KMS-11 (cell line): ENCODE data around the gene RNF144A.

Experiments used
- H2AFZ ChIP-seq: fragments of 200-600 bp; sonication (generic); 2 replicates; pipeline ENCODE4 v1.6.1; 2016; ENCODE audit warnings: antibody characterized with exemption, mixed run types, low read depth
- H3K27ac ChIP-seq: fragments of 200-600 bp; sonication (generic); 2 replicates; pipeline ENCODE4 v1.6.1; 2016; ENCODE audit warnings: mild to moderate bottlenecking, mixed run types
- H3K27me3 ChIP-seq: fragments of 200-600 bp; sonication (generic); 2 replicates; pipeline ENCODE4 v1.6.1; 2017; ENCODE audit warnings: mild to moderate bottlenecking, low read depth, mixed run types, moderate library complexity; ENCODE audit not compliant: insufficient read depth
- H3K36me3 ChIP-seq: fragments of 200-600 bp; sonication (generic); 2 replicates; pipeline ENCODE4 v1.6.1; 2017; ENCODE audit warnings: mild to moderate bottlenecking, mixed run types; ENCODE audit not compliant: insufficient read depth
- H3K4me1 ChIP-seq: fragments of 200-600 bp; sonication (generic); 2 replicates; pipeline ENCODE4 v1.6.1; 2016; ENCODE audit warnings: mild to moderate bottlenecking, low read depth, mixed run types; ENCODE audit not compliant: poor library complexity, severe bottlenecking
- H3K4me2 ChIP-seq: fragments of 200-600 bp; sonication (generic); 2 replicates; pipeline ENCODE4 v1.7.0; 2016; ENCODE audit warnings: mild to moderate bottlenecking, mixed run types
- H3K4me3 ChIP-seq: fragments of 200-600 bp; sonication (generic); IDR thresholded peaks from 2 replicates; pipeline ENCODE4 v1.6.1; 2017; ENCODE audit warnings: low read depth, low read length, mixed read lengths; ENCODE audit not compliant: insufficient read depth
- H3K79me2 ChIP-seq: fragments of 200-600 bp; sonication (generic); 2 replicates; pipeline ENCODE4 v1.6.1; 2016; ENCODE audit warnings: low read depth, mixed run types; ENCODE audit not compliant: insufficient read depth
- H3K9ac ChIP-seq: fragments of 200-600 bp; sonication (generic); 2 replicates; pipeline ENCODE4 v1.6.1; 2016; ENCODE audit warnings: mild to moderate bottlenecking, mixed run types
- H4K20me1 ChIP-seq: fragments of 200-600 bp; sonication (generic); 2 replicates; pipeline ENCODE4 v1.6.1; 2016; ENCODE audit warnings: mild to moderate bottlenecking, mixed run types; ENCODE audit not compliant: insufficient read depth
- TF ChIP-seq, protein P1 (sequence below): fragments of 200-600 bp; sonication (generic); conservative IDR thresholded peaks from 2 replicates; pipeline ENCODE4 v1.6.1; 2017; ENCODE audit warnings: low read depth, mild to moderate bottlenecking, antibody characterized with exemption, low read length, moderate library complexity, mixed read lengths

The RNF144A gene

DNA sequence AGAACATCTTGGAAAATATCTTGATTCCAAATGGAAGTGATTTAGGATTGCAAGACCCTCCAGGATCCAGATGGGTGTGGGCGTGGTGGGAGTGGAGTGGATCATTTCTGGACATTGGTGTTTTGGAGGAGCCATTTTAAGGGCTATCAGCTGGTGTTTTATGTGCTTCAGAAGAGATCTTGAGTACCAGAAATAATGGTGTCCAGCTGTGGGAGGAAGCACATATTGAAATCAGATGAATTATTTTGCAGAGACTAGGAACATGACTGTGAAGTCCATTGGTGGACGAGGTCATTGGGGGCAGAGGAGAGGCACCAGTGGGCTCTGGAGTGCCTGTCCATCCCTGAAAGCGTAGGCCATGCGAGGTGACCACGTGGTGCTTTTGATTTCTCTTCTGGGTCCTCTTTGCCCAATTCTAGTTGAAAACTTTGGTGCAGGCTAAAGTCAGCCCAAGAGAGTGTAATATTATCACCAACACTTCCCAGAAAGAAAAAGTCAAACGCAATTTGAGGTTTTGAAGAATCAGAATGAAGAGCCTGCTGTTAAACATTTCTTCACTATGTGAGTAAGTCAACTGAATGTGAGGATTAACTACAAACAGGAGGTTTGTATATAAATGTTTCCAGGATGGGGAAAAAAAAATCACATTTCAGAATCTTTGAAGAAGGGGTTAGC is 31.6 kb downstream of the RNF144A start:
- Histone ChIP-seq H3K9ac (no peak overlapping the region), H3K4me1 (peaks cover 43% of the 10 kb centered on the region), H3K27me3 (no peaks in the 10 kb centered on the region), H3K4me3 (no peak overlapping the region), H3K79me2 (no peaks in the 10 kb centered on the region), H3K27ac (no peak overlapping the region), H2AFZ (no peak overlapping the region), H3K4me2 (no peak overlapping the region), H4K20me1 (no peaks in the 10 kb centered on the region), H3K36me3 (no peaks in the 10 kb centered on the region)
- TF ChIP-seq, protein P1, sequence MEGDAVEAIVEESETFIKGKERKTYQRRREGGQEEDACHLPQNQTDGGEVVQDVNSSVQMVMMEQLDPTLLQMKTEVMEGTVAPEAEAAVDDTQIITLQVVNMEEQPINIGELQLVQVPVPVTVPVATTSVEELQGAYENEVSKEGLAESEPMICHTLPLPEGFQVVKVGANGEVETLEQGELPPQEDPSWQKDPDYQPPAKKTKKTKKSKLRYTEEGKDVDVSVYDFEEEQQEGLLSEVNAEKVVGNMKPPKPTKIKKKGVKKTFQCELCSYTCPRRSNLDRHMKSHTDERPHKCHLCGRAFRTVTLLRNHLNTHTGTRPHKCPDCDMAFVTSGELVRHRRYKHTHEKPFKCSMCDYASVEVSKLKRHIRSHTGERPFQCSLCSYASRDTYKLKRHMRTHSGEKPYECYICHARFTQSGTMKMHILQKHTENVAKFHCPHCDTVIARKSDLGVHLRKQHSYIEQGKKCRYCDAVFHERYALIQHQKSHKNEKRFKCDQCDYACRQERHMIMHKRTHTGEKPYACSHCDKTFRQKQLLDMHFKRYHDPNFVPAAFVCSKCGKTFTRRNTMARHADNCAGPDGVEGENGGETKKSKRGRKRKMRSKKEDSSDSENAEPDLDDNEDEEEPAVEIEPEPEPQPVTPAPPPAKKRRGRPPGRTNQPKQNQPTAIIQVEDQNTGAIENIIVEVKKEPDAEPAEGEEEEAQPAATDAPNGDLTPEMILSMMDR, result no peak

DNA sequence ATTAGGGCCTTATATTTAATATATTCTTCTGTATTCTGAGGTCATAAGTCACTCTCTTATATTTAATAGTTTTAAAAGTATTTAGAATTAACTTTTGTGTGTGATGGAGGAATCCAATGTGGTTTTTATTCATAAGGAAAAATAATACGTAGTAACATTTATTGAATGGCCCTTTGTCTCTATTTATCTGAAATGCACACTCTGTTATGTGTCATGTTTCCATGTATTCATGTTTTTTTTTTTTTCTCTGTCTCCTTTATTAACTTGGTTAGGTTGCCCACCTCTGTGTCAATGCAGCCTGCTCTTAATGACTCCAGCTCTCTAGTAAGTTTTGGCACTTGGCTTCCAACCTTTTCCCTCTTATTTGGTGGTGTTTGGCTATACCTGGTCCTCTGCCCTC is 33.8 kb downstream of the RNF144A start:
- no peaks in the 10 kb centered on the region for H3K79me2 ChIP-seq
- no peak overlapping the region for H2AFZ ChIP-seq
- no peaks in the 10 kb centered on the region for H3K27me3 ChIP-seq
- TF ChIP-seq, protein P1, result no peak
- no peak overlapping the region for H3K4me3 ChIP-seq
- no peaks in the 10 kb centered on the region for H3K36me3 ChIP-seq
- no peak overlapping the region for H3K27ac ChIP-seq
- H3K4me2 ChIP-seq, result no peak overlapping the region
- H4K20me1 ChIP-seq, result no peaks in the 10 kb centered on the region
- no peak overlapping the region for H3K9ac ChIP-seq
- peaks cover 20% of the 10 kb centered on the region for H3K4me1 ChIP-seq

DNA sequence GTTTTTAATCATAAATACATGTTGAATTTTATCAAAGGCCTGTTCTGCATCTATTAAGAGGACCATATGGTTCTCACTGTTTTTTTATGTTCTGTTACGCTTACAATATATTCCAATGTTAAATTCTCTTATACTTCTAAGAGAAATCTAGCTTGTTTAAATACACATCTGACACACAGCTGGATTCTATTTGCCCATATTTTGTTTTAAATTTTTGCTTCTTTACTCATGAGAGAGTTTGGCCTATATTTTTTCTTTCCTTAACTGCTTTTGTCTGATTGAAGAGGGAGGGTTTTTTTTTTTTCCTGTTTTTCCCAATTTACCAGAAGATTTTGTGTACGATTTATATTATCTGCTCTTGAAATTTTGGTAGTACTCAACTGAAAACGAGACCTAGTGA is 34.9 kb downstream of the RNF144A start:
- H3K27ac ChIP-seq, result no peak overlapping the region
- no peaks in the 10 kb centered on the region for H3K36me3 ChIP-seq
- H4K20me1 ChIP-seq, result no peaks in the 10 kb centered on the region
- H3K4me3 ChIP-seq, result no peak overlapping the region
- H3K4me1 ChIP-seq, result peaks cover 10% of the 10 kb centered on the region
- TF ChIP-seq, protein P1, result no peak
- H3K4me2 ChIP-seq, result no peak overlapping the region
- H3K27me3 ChIP-seq, result no peaks in the 10 kb centered on the region
- H3K9ac ChIP-seq, result no peak overlapping the region
- no peak overlapping the region for H2AFZ ChIP-seq
- H3K79me2 ChIP-seq, result no peaks in the 10 kb centered on the region

DNA sequence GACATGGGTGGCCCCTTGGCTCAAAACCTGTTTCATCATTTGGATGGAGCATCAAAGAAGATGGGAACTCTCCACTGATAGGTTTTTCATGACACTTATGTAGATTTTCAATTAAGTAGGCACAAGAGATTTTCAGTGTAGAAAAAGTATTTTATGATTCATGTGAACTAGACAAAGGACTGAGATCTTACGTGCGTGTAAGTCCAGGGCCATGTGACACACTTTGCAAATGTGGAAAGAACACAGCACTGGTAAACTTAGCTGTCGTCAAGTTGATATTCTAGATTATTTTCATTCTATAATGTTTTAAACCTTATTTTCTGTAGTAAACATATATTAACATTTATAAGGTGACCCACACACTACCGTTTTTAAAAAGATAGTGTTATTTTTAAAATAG is 37.4 kb downstream of the RNF144A start:
- no peak overlapping the region for H3K9ac ChIP-seq
- no peaks in the 10 kb centered on the region for H4K20me1 ChIP-seq
- no peaks in the 10 kb centered on the region for H3K27me3 ChIP-seq
- H3K36me3 ChIP-seq, result no peaks in the 10 kb centered on the region
- TF ChIP-seq, protein P1, result no peak
- H3K27ac ChIP-seq, result no peak overlapping the region
- no peak overlapping the region for H3K4me2 ChIP-seq
- no peak overlapping the region for H3K4me3 ChIP-seq
- peaks cover 5% of the 10 kb centered on the region for H3K4me1 ChIP-seq
- no peak overlapping the region for H2AFZ ChIP-seq
- no peaks in the 10 kb centered on the region for H3K79me2 ChIP-seq
